ENCODE data around the gene SMOC1.
A peak's percentile ranks its signal among the peaks of the same experiment; 100 is the strongest.

SMOC1 gene

GRCh38 chr14:70011098-70011497 is 131.9 kb downstream of the SMOC1 start:
- ATAC-seq: no peak
- DNase-seq: no peak

- ATAC-seq: no peak
Measured at GRCh38 chr14:70011708-70012107, 132.5 kb downstream of the SMOC1 start.

GRCh38 chr14:70013271-70013873 is 134.2 kb downstream of the SMOC1 start:
- ATAC-seq (no peak), DNase-seq (peak; percentile 65)

More at GRCh38 chr14:70011708-70012107, 132.5 kb downstream of the SMOC1 start:
- DNase-seq: no peak

DNA sequence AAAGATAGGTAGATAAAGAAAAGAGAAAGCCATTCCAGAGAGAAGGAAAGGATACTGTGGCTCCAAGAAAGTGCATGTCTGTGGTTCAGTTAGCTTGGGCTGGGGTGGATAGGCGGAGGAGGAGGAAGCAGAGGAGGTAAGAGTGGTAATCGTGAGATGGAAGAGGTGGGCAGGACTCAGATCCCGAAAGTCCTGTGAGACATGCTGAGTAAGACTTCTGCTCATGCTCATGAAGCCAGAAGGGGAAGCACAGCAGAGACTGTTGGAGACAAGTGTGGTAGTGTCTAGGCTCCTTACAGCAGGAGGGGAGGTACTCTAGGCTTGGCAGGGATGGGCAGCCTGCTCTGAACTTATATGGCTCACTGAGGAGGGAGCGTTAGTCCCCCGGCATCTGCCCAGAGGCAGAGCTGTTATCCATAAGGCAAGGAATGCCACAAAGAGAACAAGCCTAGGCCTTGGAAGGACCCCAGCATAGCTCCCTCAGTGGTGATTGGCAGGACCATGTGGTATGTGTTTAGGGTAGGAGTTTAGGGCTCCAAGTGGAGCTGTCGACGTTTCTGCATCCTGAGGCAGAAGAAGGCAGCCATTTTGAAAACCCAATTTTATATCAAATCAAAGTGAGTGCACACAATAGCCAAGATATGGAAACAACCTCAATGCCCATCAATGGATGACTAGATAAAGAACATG is 135.3 kb downstream of the SMOC1 start:
- DNase-seq: no peak

GRCh38 chr14:70018230-70018629 is 139.0 kb downstream of the SMOC1 start:
- DNase-seq: no peak
- no peak for ATAC-seq

More for the DNA sequence above, 135.3 kb downstream of the SMOC1 start:
- no peak for ATAC-seq

DNA sequence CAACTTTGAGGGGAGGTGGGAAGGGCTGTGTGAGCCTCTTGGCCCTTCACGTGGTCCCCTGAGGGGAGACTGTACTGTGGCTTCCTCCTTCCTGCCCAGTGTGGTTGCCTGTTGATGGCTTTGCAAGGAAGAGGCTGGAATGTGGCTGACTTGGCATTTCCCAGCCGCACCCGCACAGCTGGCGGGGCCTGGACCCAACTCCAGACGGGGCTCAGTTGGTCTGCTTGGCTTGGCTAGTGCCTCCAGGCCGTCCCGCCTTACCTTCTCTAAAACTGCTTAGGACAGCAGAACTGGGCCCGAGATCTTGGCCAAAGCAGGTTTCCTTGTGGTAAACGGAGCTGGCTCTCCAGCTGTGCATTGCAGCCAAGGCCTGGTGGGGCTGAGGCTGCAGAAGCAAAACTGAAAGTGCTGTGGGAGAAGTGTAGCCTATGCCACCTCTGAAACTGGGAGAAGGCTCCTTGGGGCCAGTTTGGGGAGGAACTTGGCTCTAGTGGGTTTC is 139.5 kb downstream of the SMOC1 start:
- ATAC-seq: peak; percentile 15
- no peak for DNase-seq

DNA sequence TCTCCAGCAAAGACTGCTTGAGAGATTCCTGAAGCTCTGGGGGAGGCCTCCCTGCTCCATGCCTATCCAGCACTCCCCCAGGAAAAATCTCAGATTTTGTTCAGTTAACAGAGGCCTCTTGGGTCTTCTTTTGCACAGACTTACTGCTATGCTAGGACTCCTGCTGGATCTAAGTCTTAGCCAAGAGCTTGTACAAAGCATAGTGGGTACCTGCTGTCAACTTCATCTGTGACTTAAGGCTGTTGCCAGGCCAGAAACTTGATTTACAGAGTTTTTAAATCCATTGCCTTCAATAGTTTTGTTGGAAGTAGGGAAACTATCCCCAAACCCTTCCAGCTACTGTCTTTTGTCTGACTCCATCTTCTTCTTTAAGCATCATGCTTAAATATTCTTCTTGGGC is 140.5 kb downstream of the SMOC1 start:
- ATAC-seq: no peak
- no peak for DNase-seq

- ATAC-seq (no peak), DNase-seq (no peak)
Measured at GRCh38 chr14:70020352-70021170, 141.3 kb downstream of the SMOC1 start.

DNA sequence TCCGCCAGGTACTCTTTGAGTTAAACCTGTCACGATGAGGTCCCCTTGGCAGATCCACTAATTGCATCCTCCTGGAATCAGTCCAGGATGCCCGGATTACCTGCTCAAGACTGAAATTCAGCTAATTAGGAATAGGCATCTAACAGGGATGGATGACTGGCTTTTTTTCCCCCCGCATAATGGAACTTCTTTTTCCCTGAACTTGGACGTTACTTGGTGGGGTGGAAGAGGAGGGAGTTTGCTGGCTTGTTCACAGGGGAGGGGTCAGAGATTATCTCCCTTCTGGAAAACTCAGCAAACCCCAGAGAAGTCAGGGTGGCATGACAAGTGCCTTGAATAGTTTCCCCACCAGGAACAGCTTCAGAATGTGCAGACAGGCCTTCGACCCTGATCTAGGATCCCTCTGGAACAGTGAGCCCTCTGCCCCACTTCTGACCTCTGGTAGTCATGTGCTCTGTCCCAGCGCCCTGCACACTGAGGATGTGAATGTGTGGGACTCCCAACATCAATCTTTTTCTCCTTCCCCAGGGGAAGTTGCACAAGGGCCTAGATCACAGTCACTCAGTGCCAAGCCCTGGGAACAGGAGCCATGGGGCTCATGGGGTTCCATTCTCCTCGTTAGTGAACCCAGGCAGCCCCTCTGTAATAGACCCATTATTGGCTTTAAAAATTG is 142.5 kb downstream of the SMOC1 start:
- ATAC-seq: no peak

GRCh38 chr14:70022771-70023445 is 143.7 kb downstream of the SMOC1 start:
- DNase-seq: no peak
- ATAC-seq: no peak

More for the DNA sequence above, 142.5 kb downstream of the SMOC1 start:
- DNase-seq: no peak

DNA sequence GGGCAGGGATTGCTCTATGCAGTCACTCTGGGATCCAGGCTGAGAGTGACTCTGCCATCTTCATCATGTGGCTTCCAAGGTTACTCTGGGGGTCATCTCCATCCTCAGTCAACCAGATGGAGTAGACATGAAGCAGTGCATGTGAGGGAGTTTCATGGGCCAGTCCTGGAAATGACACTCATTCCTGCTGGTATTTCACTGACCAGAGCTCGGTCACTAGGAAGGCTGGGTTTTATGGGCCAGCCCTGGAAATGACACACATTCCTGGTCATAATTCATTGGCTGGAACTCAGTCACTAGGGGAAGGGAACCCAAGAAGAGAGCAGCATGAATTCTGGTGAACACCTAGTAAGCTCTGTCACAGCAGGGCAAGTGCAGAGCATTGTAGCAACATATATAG is 144.7 kb downstream of the SMOC1 start:
- DNase-seq (no peak), ATAC-seq (no peak)

GRCh38 chr14:70027785-70028428 is 148.7 kb downstream of the SMOC1 start:
- DNase-seq (peak; percentile 84), ATAC-seq (peak; percentile 77)

DNA sequence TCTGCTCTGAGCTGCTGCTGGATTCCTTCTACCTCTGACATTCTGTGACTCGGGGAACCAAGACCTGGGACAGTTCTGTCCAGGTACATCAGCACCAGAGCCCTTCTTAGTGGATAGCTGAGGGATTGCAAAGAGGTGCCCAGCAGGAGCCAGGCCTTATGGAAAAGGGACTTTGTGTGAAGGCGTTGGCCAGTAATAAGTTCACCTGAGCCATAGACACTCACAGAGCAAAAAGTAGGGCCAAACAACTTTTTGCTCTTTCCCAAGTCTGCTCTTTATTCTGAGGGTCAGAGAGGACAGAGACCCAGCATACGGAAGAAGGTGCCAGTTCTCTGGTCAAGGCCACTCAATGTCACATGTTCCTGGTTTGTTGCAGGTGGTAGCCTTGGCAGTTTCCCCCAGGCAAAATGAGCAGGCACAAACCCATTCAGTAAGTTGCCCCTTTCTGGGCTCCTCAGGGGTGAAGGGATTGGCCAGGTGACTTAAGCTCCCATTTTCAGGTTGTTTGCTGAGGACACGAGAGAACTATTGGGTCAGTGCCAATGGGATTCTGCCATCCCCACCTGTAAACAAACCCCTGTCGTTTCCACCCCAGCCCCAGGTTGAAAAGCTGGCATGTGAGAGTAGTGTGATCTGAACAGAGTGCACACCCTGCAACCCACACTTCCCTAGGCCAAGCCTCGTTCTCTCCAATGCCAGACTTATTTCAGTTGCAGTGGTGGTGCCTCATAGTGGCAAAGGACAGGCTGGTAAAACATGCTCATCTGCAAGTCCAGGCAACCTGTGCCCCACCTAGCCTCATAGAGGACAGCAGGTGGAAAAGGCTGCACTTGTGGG is 150.3 kb downstream of the SMOC1 start:
- ATAC-seq (no peak), DNase-seq (no peak)

- DNase-seq (no peak), ATAC-seq (no peak)
Measured at GRCh38 chr14:70032016-70032415, 152.8 kb downstream of the SMOC1 start.

GRCh38 chr14:70032447-70032846 is 153.2 kb downstream of the SMOC1 start:
- DNase-seq: no peak
- no peak for ATAC-seq

DNA sequence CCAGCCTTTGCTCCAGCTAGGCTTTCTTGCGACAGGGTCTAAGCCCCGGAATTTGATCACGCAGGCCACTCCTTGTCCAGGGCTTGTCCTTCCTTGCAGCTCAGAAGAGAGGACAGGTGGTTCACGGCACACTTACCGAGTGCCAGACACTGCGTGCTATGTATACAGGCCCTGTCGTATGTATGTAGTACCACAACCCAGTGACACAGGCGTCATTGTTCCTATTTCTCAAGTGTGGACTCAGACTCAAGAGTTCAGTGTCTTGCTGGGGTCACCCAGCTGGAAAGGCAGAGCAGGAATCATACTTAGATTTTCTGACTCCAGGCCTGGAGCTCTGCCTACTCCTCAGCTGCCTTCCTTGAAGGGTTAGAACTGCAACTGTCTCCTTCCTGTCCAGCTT is 153.9 kb downstream of the SMOC1 start:
- no peak for DNase-seq
- no peak for ATAC-seq

DNA sequence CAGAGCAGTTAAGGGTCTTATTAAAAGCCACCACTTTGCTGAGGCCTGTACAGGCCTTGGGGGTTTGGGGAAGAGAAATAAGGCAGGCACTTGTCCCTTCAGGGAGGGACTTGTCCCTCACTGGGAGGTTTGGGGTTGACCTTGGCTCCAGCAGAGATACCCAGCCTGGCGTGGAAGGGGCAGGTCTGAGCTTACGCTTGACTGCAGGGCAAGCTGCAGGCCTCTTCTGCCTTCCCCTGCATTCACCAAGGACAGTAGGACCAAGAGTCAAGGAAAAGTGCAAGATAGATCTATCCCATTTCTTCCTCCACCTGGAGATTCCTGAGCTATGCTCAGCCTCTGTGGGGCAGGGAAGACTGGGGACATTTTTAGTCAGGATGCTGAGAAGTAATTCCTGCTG is 154.3 kb downstream of the SMOC1 start:
- ATAC-seq (no peak), DNase-seq (no peak)

DNA sequence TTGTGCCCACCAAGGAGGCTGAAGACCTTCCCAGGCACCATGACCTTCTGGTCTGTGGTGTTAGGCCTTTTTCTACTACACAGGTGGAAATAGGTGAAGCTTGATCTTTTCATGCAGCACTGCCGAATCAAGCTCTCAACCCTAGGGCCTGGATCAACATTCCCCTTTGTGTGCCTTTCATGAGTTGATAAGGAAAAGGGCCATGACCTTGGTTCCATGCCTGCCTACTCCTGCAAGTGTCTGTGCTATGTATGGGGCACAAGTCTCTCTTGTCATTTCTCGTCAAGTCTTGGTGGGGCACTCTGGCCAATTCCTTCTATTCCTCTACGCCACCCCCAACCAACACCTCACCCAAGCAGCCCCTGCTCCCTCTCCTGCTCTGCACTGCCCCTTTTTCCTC is 155.0 kb downstream of the SMOC1 start:
- no peak for ATAC-seq

DNA sequence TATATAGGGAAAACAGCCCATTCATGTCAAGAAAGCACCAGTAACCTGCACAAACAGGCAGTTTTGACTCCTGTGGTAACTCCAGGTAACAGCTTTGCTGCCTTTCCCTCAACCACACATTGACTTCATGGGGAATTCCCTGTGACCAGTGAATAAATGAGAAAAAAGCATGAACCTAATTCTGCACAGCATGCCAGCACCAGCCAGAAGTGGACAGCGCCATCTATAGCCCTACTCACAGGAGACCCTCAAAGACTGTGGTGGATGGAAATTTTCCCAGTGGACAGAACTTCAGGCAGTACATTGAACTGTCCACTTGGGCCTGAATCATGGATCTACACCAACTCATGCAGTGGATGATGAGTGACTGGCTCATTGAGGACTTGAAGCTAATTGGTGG is 157.4 kb downstream of the SMOC1 start:
- DNase-seq (no peak), ATAC-seq (no peak)

More for the DNA sequence above, 155.0 kb downstream of the SMOC1 start:
- DNase-seq: no peak

DNA sequence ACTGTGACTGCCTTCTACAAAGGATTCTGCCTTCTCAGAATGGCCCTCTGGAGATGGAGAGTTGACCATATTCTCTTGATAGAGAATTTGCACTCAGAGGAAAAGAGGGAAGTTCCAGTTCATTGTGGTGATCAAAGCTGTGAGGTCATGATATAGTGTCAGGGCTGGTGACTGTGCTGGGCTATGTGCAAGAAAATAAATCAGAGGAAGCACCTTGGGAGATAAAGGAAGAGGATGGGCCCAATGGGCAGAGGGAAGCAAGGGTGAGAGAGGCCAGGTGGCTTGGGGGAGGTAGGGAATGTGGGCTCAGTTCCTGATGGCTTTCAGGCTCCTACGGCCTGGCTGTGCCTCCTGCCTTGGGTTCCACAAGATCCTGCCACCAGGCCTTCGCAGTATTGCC is 163.8 kb downstream of the SMOC1 start:
- ATAC-seq (no peak), DNase-seq (no peak)

Measured in stimulated activated naive CD8-positive, alpha-beta T cell treated with anti-CD3 and anti-CD28 coated beads, Interleukin-15, Interleukin-2, amounts not matched to agents 100 U/mL and 50 U/mL, for 24 hours (primary cell).